GOT3 (cell line): ENCODE measurements around the gene RPIA.
"Not testable (repeated sequence)": the region's sequence is repeated elsewhere in the genome, so short reads cannot be mapped to it uniquely, and the experiment has no call there.

Source experiments
- DNase-seq: peaks from one replicate; lab custom pipeline; 2025; ENCODE audit warnings: mixed read lengths; lab: John Stamatoyannopoulos, UW

Gene RPIA

GRCh38 chr2:88691339-88692183 is at the start of gene RPIA:
TSS of gene RPIA (plus strand) at chr2:88691673. CDS start at chr2:88691699, 26 bp downstream.
- peak; percentile 87 for DNase-seq

GRCh38 chr2:88642278-88642677 is 49.2 kb upstream of the RPIA start:
- DNase-seq: no peak

- not testable (repeated sequence) for DNase-seq
These were observed 46.1 kb upstream of the RPIA start for GRCh38 chr2:88645291-88645882.

GRCh38 chr2:88651646-88652045 is 39.8 kb upstream of the RPIA start:
- DNase-seq: no peak

- no peak for DNase-seq
These were observed 36.8 kb upstream of the RPIA start for GRCh38 chr2:88654714-88655113.

- DNase-seq: no peak
These were observed 34.8 kb upstream of the RPIA start for GRCh38 chr2:88656690-88657089.

- no peak for DNase-seq
These were observed 34.3 kb upstream of the RPIA start for GRCh38 chr2:88657131-88657530.

- no peak for DNase-seq
These were observed 33.1 kb upstream of the RPIA start for GRCh38 chr2:88658326-88658725.

GRCh38 chr2:88658881-88659537 is 32.5 kb upstream of the RPIA start:
- DNase-seq: no peak

GRCh38 chr2:88659538-88659915 is 31.9 kb upstream of the RPIA start:
- no peak for DNase-seq

GRCh38 chr2:88660622-88661021 is 30.9 kb upstream of the RPIA start:
- DNase-seq: no peak

- DNase-seq: no peak
These were observed 24.9 kb upstream of the RPIA start for GRCh38 chr2:88666576-88666975.

- no peak for DNase-seq
These were observed 24.3 kb upstream of the RPIA start for GRCh38 chr2:88667219-88667618.

- DNase-seq: no peak
These were observed 22.6 kb upstream of the RPIA start for GRCh38 chr2:88668862-88669261.

GRCh38 chr2:88669482-88670214 is 21.8 kb upstream of the RPIA start:
- no peak for DNase-seq

- DNase-seq: no peak
These were observed 19.6 kb upstream of the RPIA start for GRCh38 chr2:88671786-88672427.

GRCh38 chr2:88673363-88673762 is 18.1 kb upstream of the RPIA start:
- no peak for DNase-seq

- no peak for DNase-seq
These were observed 11.1 kb upstream of the RPIA start for GRCh38 chr2:88680266-88680902.

GRCh38 chr2:88680916-88681315 is 10.6 kb upstream of the RPIA start:
- no peak for DNase-seq

GRCh38 chr2:88683160-88684021 is 8.1 kb upstream of the RPIA start:
- no peak for DNase-seq
